H9 (cell line): ENCODE results near the gene MICAL3. TPM values are rescaled to one million over a fixed set of nuclear protein-coding genes. Genes with fewer than 3 reads are reported as not detected.

Experiments used
- DNase-seq: peaks from one replicate; pipeline ENCODE4 v3.0.0-alpha.2; 2017
- H2AFZ ChIP-seq: one replicate; pipeline ENCODE4 v1.6.1; 2013; ENCODE audit warnings: mild to moderate bottlenecking, low read length, control low read depth, moderate library complexity
- H2AK5ac ChIP-seq: 2 replicates; pipeline ENCODE4 v1.6.1; 2013; ENCODE audit warnings: low read length, control low read depth, mixed read lengths; ENCODE audit not compliant: insufficient read length
- H2BK120ac ChIP-seq: one replicate; pipeline ENCODE4 v1.6.1; 2013; ENCODE audit warnings: low read depth, mild to moderate bottlenecking, low read length, control low read depth, inconsistent platforms; ENCODE audit not compliant: poor library complexity, severe bottlenecking
- H2BK12ac ChIP-seq: 2 replicates; pipeline ENCODE4 v1.6.1; 2013; ENCODE audit warnings: low read length, control low read depth, mixed read lengths, low read depth; ENCODE audit not compliant: insufficient read length
- H2BK15ac ChIP-seq: 2 replicates; pipeline ENCODE4 v1.6.1; 2013; ENCODE audit warnings: low read depth, low read length, control low read depth
- H2BK20ac ChIP-seq: one replicate; pipeline ENCODE4 v1.6.1; 2013; ENCODE audit warnings: low read depth, mild to moderate bottlenecking, low read length, control low read depth, inconsistent platforms; ENCODE audit not compliant: poor library complexity, severe bottlenecking
- H2BK5ac ChIP-seq: 2 replicates; pipeline ENCODE4 v1.6.1; 2013; ENCODE audit warnings: low read length, control low read depth, mixed read lengths; ENCODE audit not compliant: insufficient read length
- H3K14ac ChIP-seq: 2 replicates; pipeline ENCODE4 v1.6.1; 2013; ENCODE audit warnings: low read length, control low read depth; ENCODE audit not compliant: insufficient read depth
- H3K18ac ChIP-seq: 2 replicates; pipeline ENCODE4 v1.6.1; 2013; ENCODE audit warnings: low read depth, mild to moderate bottlenecking, mixed read lengths, low read length, control low read depth; ENCODE audit not compliant: insufficient read length
- H3K23ac ChIP-seq: 2 replicates; pipeline ENCODE4 v1.6.1; 2013; ENCODE audit warnings: low read length, control low read depth, mixed read lengths, low read depth; ENCODE audit not compliant: insufficient read length
- H3K23me2 ChIP-seq: 2 replicates; pipeline ENCODE4 v1.6.1; 2013; ENCODE audit warnings: low read depth, mild to moderate bottlenecking, mixed read lengths, low read length, control low read depth; ENCODE audit not compliant: insufficient read length, poor library complexity, severe bottlenecking
- H3K27ac ChIP-seq: 2 replicates; pipeline ENCODE4 v1.5.1; 2013; ENCODE audit warnings: low read length, control low read depth, mixed read lengths, low read depth; ENCODE audit not compliant: insufficient read length
- H3K27me3 ChIP-seq: 2 replicates; pipeline ENCODE4 v1.6.1; 2013; ENCODE audit warnings: low read length, control low read depth, inconsistent platforms; ENCODE audit not compliant: insufficient read depth
- H3K4ac ChIP-seq: 2 replicates; pipeline ENCODE4 v1.6.1; 2013; ENCODE audit warnings: low read depth, mild to moderate bottlenecking, control low read depth, inconsistent platforms, low read length, moderate library complexity
- H3K4me1 ChIP-seq: 2 replicates; pipeline ENCODE4 v1.6.1; 2013; ENCODE audit warnings: low read length, control low read depth, inconsistent platforms; ENCODE audit not compliant: insufficient read depth
- H3K4me2 ChIP-seq: 2 replicates; pipeline ENCODE4 v1.6.1; 2013; ENCODE audit warnings: low read length, control low read depth, mixed read lengths; ENCODE audit not compliant: insufficient read length, insufficient read depth
- H3K56ac ChIP-seq: 2 replicates; pipeline ENCODE4 v1.6.1; 2013; ENCODE audit warnings: low read depth, mild to moderate bottlenecking, mixed read lengths, low read length, control low read depth; ENCODE audit not compliant: insufficient read length
- H3K79me1 ChIP-seq: 2 replicates; pipeline ENCODE4 v1.6.1; 2013; ENCODE audit warnings: low read depth, mild to moderate bottlenecking, moderate library complexity, low read length, control low read depth, inconsistent platforms; ENCODE audit not compliant: insufficient read depth, poor library complexity, severe bottlenecking
- H3K79me2 ChIP-seq: 2 replicates; pipeline ENCODE4 v1.6.1; 2013; ENCODE audit warnings: low read length, control low read depth, inconsistent platforms; ENCODE audit not compliant: insufficient read depth
- H3K9ac ChIP-seq: 2 replicates; pipeline ENCODE4 v1.6.1; 2013; ENCODE audit warnings: low read length, control low read depth, mixed read lengths; ENCODE audit not compliant: insufficient read length; ENCODE audit errors: extremely low read depth
- H3K9me3 ChIP-seq: one replicate; pipeline ENCODE4 v1.6.1; 2013; ENCODE audit warnings: low read depth, low read length, inconsistent platforms; ENCODE audit not compliant: control insufficient read depth
- H3T11ph ChIP-seq: one replicate; pipeline ENCODE4 v1.6.1; 2013; ENCODE audit warnings: mild to moderate bottlenecking, low read length, control low read depth, inconsistent platforms
- H4K20me1 ChIP-seq: one replicate; pipeline ENCODE4 v1.6.1; 2013; ENCODE audit not compliant: control insufficient read depth, insufficient read length, insufficient read depth
- H4K5ac ChIP-seq: 2 replicates; pipeline ENCODE4 v1.6.1; 2013; ENCODE audit warnings: low read depth, mild to moderate bottlenecking, mixed read lengths, low read length, control low read depth; ENCODE audit not compliant: insufficient read length
- H4K8ac ChIP-seq: replicated peaks from 2 replicates; pipeline ENCODE4 v1.6.1; 2013; ENCODE audit warnings: low read length, control low read depth, mixed read lengths, low read depth; ENCODE audit not compliant: insufficient read length
- H4K91ac ChIP-seq: 2 replicates; pipeline ENCODE4 v1.6.1; 2013; ENCODE audit warnings: low read depth, mild to moderate bottlenecking, moderate library complexity, mixed read lengths, low read length, control low read depth; ENCODE audit not compliant: insufficient read length
- H3K27ac Mint-ChIP-seq, 3 experiments: 2 replicates in 2 of 3; 3 replicates in 1 of 3; pipeline ENCODE4 v1.8.0; 2020 to 2021; ENCODE audit warnings: mixed read lengths in 3 of 3, mild to moderate bottlenecking in 1 of 3, moderate library complexity in 1 of 3
- H3K27me3 Mint-ChIP-seq: 2 replicates; pipeline ENCODE4 v1.8.0; 2021; ENCODE audit warnings: low read depth, mild to moderate bottlenecking, moderate library complexity, mixed read lengths
- H3K36me3 Mint-ChIP-seq, 3 experiments: 2 replicates in 2 of 3; 3 replicates in 1 of 3; pipeline ENCODE4 v1.8.0; 2020 to 2021; ENCODE audit warnings: low read depth in 3 of 3, mixed read lengths in 3 of 3; ENCODE audit not compliant: insufficient read depth in 1 of 3
- H3K4me1 Mint-ChIP-seq, 2 experiments: 2 replicates each; pipeline ENCODE4 v1.8.0; 2020; ENCODE audit warnings: mixed read lengths in 2 of 2
- H3K4me3 Mint-ChIP-seq, 2 experiments: 2 replicates in 1 of 2; 3 replicates in 1 of 2; pipeline ENCODE4 v1.8.0; 2020 to 2021; ENCODE audit warnings: mild to moderate bottlenecking in 2 of 2, mixed read lengths in 2 of 2, moderate library complexity in 1 of 2
- H3K9me3 Mint-ChIP-seq, 2 experiments: 2 replicates in 1 of 2; 3 replicates in 1 of 2; pipeline ENCODE4 v1.8.0; 2020; ENCODE audit warnings: mild to moderate bottlenecking in 2 of 2, mixed read lengths in 2 of 2, moderate library complexity in 1 of 2
- CTCF ChIP-seq: fragments of 200-600 bp; sonication (generic); conservative IDR thresholded peaks from 3 replicates; pipeline ENCODE4 v1.8.0; 2021; ENCODE audit warnings: antibody characterized with exemption, mild to moderate bottlenecking
- WGBS: extraction: QIAGEN DNeasy Blood & Tissue Kit; methylation state at CpG from one replicate; pipeline ENCODE4 v1.1.7; 2013; ENCODE audit warnings: missing lambda C conversion rate, low lambda C conversion rate, mixed read lengths; ENCODE audit not compliant: insufficient read length; ENCODE audit errors: extremely low coverage; 5-methylcytosine and 5-hydroxymethylcytosine counted together
- total RNA-seq: library from RNA; stranded (reverse); gene quantifications from 2 replicates; pipeline ENCODE4 v1.2.1, GENCODE V29; 2021

The MICAL3 gene
- total RNA-seq, 1 experiment from 2014 or later = 50.2 TPM

- DNase-seq = peak; percentile 50
- no peak overlapping the region for H3K23ac ChIP-seq
- H2AFZ ChIP-seq = no peak overlapping the region
- no peak overlapping the region for H3K9ac ChIP-seq
- no peak overlapping the region for H3K27ac ChIP-seq
- no peaks in the 10 kb centered on the region for H3K9me3 ChIP-seq
- no peak overlapping the region for H2BK12ac ChIP-seq
- H3K36me3 Mint-ChIP-seq = no peaks in the 10 kb centered on the region
- H4K5ac ChIP-seq = no peak overlapping the region
- H3K4me3 Mint-ChIP-seq = no peak overlapping the region
- H3K14ac ChIP-seq = no peak overlapping the region; the same call in 1 of the 2 replicates
- no peaks in the 10 kb centered on the region for H4K20me1 ChIP-seq
- H4K91ac ChIP-seq = no peak overlapping the region
- no peaks in the 10 kb centered on the region for H3K79me2 ChIP-seq
- H3K56ac ChIP-seq = no peak overlapping the region
- no peak overlapping the region for H2AK5ac ChIP-seq
- no peak overlapping the region for H2BK15ac ChIP-seq
- no peak overlapping the region for H4K8ac ChIP-seq
- H2BK20ac ChIP-seq = no peak overlapping the region
- WGBS = no CpG with 5 or more reads among the region's 9 CpGs
- peaks cover 13% of the 10 kb centered on the region in 2 experiments for H3K4me1 Mint-ChIP-seq
- H3K18ac ChIP-seq = no peak overlapping the region
- TF ChIP-seq CTCF = no peak
- H3K27me3 ChIP-seq = no peaks in the 10 kb centered on the region
- no peaks in the 10 kb centered on the region for H3K4me1 ChIP-seq
- H3K4ac ChIP-seq = no peak overlapping the region
- peaks cover 14% of the 10 kb centered on the region for H3K27me3 Mint-ChIP-seq
- H3K27ac Mint-ChIP-seq = no peak overlapping the region
- H3K23me2 ChIP-seq = no peaks in the 10 kb centered on the region
- no peak overlapping the region for H3K4me2 ChIP-seq
- no peak overlapping the region for H2BK120ac ChIP-seq
- H3K79me1 ChIP-seq = no peaks in the 10 kb centered on the region
- no peak overlapping the region for H2BK5ac ChIP-seq
- no peak overlapping the region for H3T11ph ChIP-seq
- peaks cover 3 to 10% of the 10 kb centered on the region in 2 experiments; a peak in 3 of 5 replicates for H3K9me3 Mint-ChIP-seq
These were observed 11.4 kb upstream of the MICAL3 start for GRCh38 chr22:18035751-18036150.
